H1 (cell line): ENCODE measurements around the gene TRIB2. TPM values are rescaled to one million over a fixed set of nuclear protein-coding genes. Genes with fewer than 3 reads are reported as not detected.

Source experiments
- CTCF ChIA-PET: fragments of 300-600 bp; sonication (Branson Sonifier 250); formaldehyde crosslinking; loops from one replicate; lab custom pipeline; 2021; ENCODE audit not compliant: partially characterized antibody; lab: Charles Lee
- POLR2A ChIA-PET: fragments of 300-600 bp; sonication (Branson Sonifier 250); formaldehyde crosslinking; loops from one replicate; lab custom pipeline; 2021; ENCODE audit warnings: inconsistent platforms; ENCODE audit not compliant: partially characterized antibody; lab: Charles Lee
- DNase-seq, 2 experiments: peaks; one replicate each; pipeline versions ENCODE4 v3.0.0 to v3.0.0-alpha.2; 2010 to 2022; ENCODE audit warnings: low spot score in 2 of 2, low read depth in 1 of 2, mixed read lengths in 1 of 2
- FAIRE-seq: peaks from 2 replicates; lab custom pipeline; 2011; peaks lifted over from hg19 to GRCh38; lab: Jason Lieb, UNC
- H2AFZ ChIP-seq: 2 replicates; pipeline ENCODE4 v1.8.1; 2012; ENCODE audit warnings: low read length, inconsistent platforms
- H2AK5ac ChIP-seq: 2 replicates; pipeline ENCODE4 v1.6.1; 2013; ENCODE audit warnings: low read depth, low read length
- H2BK120ac ChIP-seq: replicated peaks from 2 replicates; pipeline ENCODE3; 2013; ENCODE audit warnings: low read depth, low read length, inconsistent platforms
- H2BK12ac ChIP-seq: 2 replicates; pipeline ENCODE4 v1.6.1; 2013; ENCODE audit warnings: low read depth, low read length
- H2BK15ac ChIP-seq: 2 replicates; pipeline ENCODE4 v1.6.1; 2013; ENCODE audit warnings: low read length
- H2BK20ac ChIP-seq: 2 replicates; pipeline ENCODE4 v1.6.1; 2013; ENCODE audit warnings: low read length
- H2BK5ac ChIP-seq: 2 replicates; pipeline ENCODE4 v1.6.1; 2013; ENCODE audit warnings: low read depth, low read length
- H3K14ac ChIP-seq: 2 replicates; pipeline ENCODE4 v1.6.1; 2013; ENCODE audit warnings: inconsistent platforms; ENCODE audit not compliant: insufficient read length
- H3K18ac ChIP-seq: 2 replicates; pipeline ENCODE4 v1.6.1; 2013; ENCODE audit warnings: low read length; ENCODE audit errors: extremely low read depth
- H3K23ac ChIP-seq: 2 replicates; pipeline ENCODE4 v1.6.1; 2013; ENCODE audit warnings: inconsistent platforms; ENCODE audit not compliant: insufficient read length
- H3K23me2 ChIP-seq: 2 replicates; pipeline ENCODE4 v1.6.1; 2013; ENCODE audit warnings: low read depth, low read length
- H3K27ac ChIP-seq: 2 replicates; pipeline ENCODE4 v1.6.1; 2011; ENCODE audit warnings: low read depth, low read length, inconsistent platforms
- H3K27me3 ChIP-seq, 4 experiments: replicated peaks in 1 of 4; 1 replicate in 1 of 4; 2 replicates in 3 of 4; pipeline versions ENCODE4 v1.6.1 to v1.8.1; 2011 to 2013; ENCODE audit warnings: low read length in 3 of 4, mild to moderate bottlenecking in 3 of 4, inconsistent platforms in 2 of 4, mixed read lengths in 2 of 4, moderate library complexity in 1 of 4; ENCODE audit not compliant: control insufficient read depth in 3 of 4, insufficient read depth in 3 of 4; ENCODE audit errors: extremely low read depth in 1 of 4
- H3K36me3 ChIP-seq, 4 experiments: 2 replicates each; pipeline versions ENCODE4 v1.6.1 to v1.8.1; 2011 to 2013; ENCODE audit warnings: mild to moderate bottlenecking in 4 of 4, low read length in 3 of 4, moderate library complexity in 2 of 4, control low read depth in 1 of 4, inconsistent platforms in 1 of 4; ENCODE audit not compliant: insufficient read depth in 4 of 4, control insufficient read depth in 2 of 4
- H3K4ac ChIP-seq: replicated peaks from 2 replicates; pipeline ENCODE3; 2013; ENCODE audit warnings: low read length, low read depth, mixed read lengths, inconsistent platforms; ENCODE audit not compliant: insufficient read length
- H3K4me1 ChIP-seq, 4 experiments: replicated peaks in 1 of 4; 1 replicate in 1 of 4; 2 replicates in 3 of 4; pipeline versions ENCODE4 v1.6.1 to v1.8.1; 2011 to 2013; ENCODE audit warnings: low read length in 3 of 4, inconsistent platforms in 2 of 4, mixed read lengths in 1 of 4; ENCODE audit not compliant: insufficient read depth in 4 of 4, control insufficient read depth in 3 of 4
- H3K4me2 ChIP-seq, 2 experiments: 2 replicates each; pipeline versions ENCODE4 v1.6.1 to v1.8.1; 2011 to 2013; ENCODE audit warnings: low read depth in 2 of 2, low read length in 2 of 2, control low read depth in 1 of 2, inconsistent platforms in 1 of 2, mild to moderate bottlenecking in 1 of 2; ENCODE audit not compliant: insufficient read depth in 1 of 2
- H3K4me3 ChIP-seq, 4 experiments: fragments of 200-600, 300-600 bp in 1 of 4; sonication (generic), shearing (Covaris generic), sonication (Bioruptor Twin) in 1 of 4; 2 replicates each; pipeline versions ENCODE4 v1.5.1 to v1.8.1; 2011 to 2016; ENCODE audit warnings: low read length in 4 of 4, low read depth in 3 of 4, control low read depth in 2 of 4, inconsistent platforms in 2 of 4, mild to moderate bottlenecking in 2 of 4, mixed read lengths in 1 of 4, moderate library complexity in 1 of 4; ENCODE audit not compliant: insufficient read depth in 2 of 4; ENCODE audit errors: extremely low read depth in 1 of 4
- H3K56ac ChIP-seq: replicated peaks from 2 replicates; pipeline ENCODE3; 2013; ENCODE audit warnings: low read depth, mild to moderate bottlenecking, mixed read lengths, low read length, inconsistent platforms; ENCODE audit not compliant: insufficient read length
- H3K79me1 ChIP-seq: 2 replicates; pipeline ENCODE4 v1.6.1; 2013; ENCODE audit warnings: low read depth, low read length, control low read depth
- H3K79me2 ChIP-seq, 2 experiments: 2 replicates each; pipeline versions ENCODE4 v1.6.1 to v1.8.1; 2012 to 2013; ENCODE audit warnings: low read length in 2 of 2, mild to moderate bottlenecking in 2 of 2, inconsistent platforms in 1 of 2; ENCODE audit not compliant: insufficient read depth in 2 of 2, control insufficient read depth in 1 of 2
- H3K9ac ChIP-seq, 4 experiments: replicated peaks in 1 of 4; 1 replicate in 1 of 4; 2 replicates in 3 of 4; pipeline versions ENCODE4 v1.6.1 to v1.8.1; 2011 to 2013; ENCODE audit warnings: low read depth in 3 of 4, low read length in 3 of 4, control low read depth in 2 of 4, mild to moderate bottlenecking in 2 of 4, moderate library complexity in 2 of 4, inconsistent platforms in 1 of 4; ENCODE audit errors: extremely low read depth in 1 of 4
- H3K9me3 ChIP-seq, 2 experiments: 2 replicates each; pipeline versions ENCODE4 v1.6.1 to v1.8.1; 2012 to 2013; ENCODE audit warnings: mild to moderate bottlenecking in 2 of 2, moderate library complexity in 2 of 2, control low read depth in 1 of 2, inconsistent platforms in 1 of 2, low read depth in 1 of 2, low read length in 1 of 2, mixed read lengths in 1 of 2; ENCODE audit not compliant: insufficient read depth in 2 of 2
- H4K20me1 ChIP-seq, 2 experiments: replicated peaks in 1 of 2; 2 replicates each; pipeline versions ENCODE3 to v1.8.1; 2011 to 2013; ENCODE audit warnings: inconsistent platforms in 2 of 2, low read length in 2 of 2, mild to moderate bottlenecking in 1 of 2; ENCODE audit not compliant: insufficient read depth in 2 of 2, control insufficient read depth in 1 of 2
- H4K5ac ChIP-seq: 2 replicates; pipeline ENCODE4 v1.6.1; 2013; ENCODE audit warnings: low read length, low read depth, mixed read lengths, inconsistent platforms; ENCODE audit not compliant: insufficient read length
- H4K8ac ChIP-seq: 2 replicates; pipeline ENCODE4 v1.8.0; 2013; ENCODE audit warnings: mild to moderate bottlenecking, moderate library complexity, low read length, inconsistent platforms; ENCODE audit not compliant: insufficient read depth; ENCODE audit errors: extremely low read depth
- H4K91ac ChIP-seq: replicated peaks from 2 replicates; pipeline ENCODE3; 2013; ENCODE audit warnings: low read length, mixed read lengths, inconsistent platforms; ENCODE audit not compliant: insufficient read length
- CBX5 ChIP-seq: fragments of 300-800, 300-1000 bp; sonication (generic); IDR thresholded peaks from 2 replicates; pipeline ENCODE4 v1.7.1; 2016; ENCODE audit warnings: antibody characterized with exemption, low read length, low read depth
- EGR1 ChIP-seq: IDR thresholded peaks from 2 replicates; pipeline ENCODE4 v1.6.1; 2011; ENCODE audit warnings: low read depth, low read length, borderline replicate concordance
- EP300 ChIP-seq, 2 experiments: IDR thresholded peaks; 1 replicate in 1 of 2; 2 replicates in 1 of 2; pipeline ENCODE4 v1.6.1; 2011 to 2012; ENCODE audit warnings: low read depth in 2 of 2, low read length in 2 of 2, mild to moderate bottlenecking in 2 of 2, borderline replicate concordance in 1 of 2, inconsistent platforms in 1 of 2, moderate library complexity in 1 of 2
- SRF ChIP-seq: IDR thresholded peaks from 2 replicates; pipeline ENCODE4 v1.6.1; 2011; ENCODE audit warnings: mild to moderate bottlenecking, low read depth, low read length, moderate library complexity
- TAF7 ChIP-seq: optimal IDR thresholded peaks from 2 replicates; pipeline ENCODE3; 2011; ENCODE audit warnings: low read depth, mild to moderate bottlenecking, inconsistent platforms, low read length, moderate library complexity, borderline replicate concordance
- ZNF274 ChIP-seq: IDR thresholded peaks from 2 replicates; pipeline ENCODE4 v1.7.0; 2012; ENCODE audit warnings: low read length, borderline replicate concordance; ENCODE audit errors: extremely low read depth
- WGBS, 2 experiments: shearing (Covaris generic) in 1 of 2; methylation state at CpG; one replicate each; pipeline versions ENCODE4 v1.1.6 to v1.1.7; 2013 to 2015; ENCODE audit warnings: low lambda C conversion rate in 2 of 2, mixed read lengths in 2 of 2, inconsistent platforms in 1 of 2, low coverage in 1 of 2, missing lambda C conversion rate in 1 of 2; ENCODE audit not compliant: insufficient replicate concordance in 2 of 2, insufficient coverage in 1 of 2, insufficient read length in 1 of 2; ENCODE audit errors: extremely low coverage in 1 of 2, missing lambda C conversion rate in 1 of 2; 5-methylcytosine and 5-hydroxymethylcytosine counted together
- polyA plus RNA-seq, 7 experiments: library from polyadenylated mRNA; depleted of rRNA in 3 of 7; stranded (reverse) in 5 of 7; unstranded in 2 of 7; fragments of >200 nt in 5 of 7; fragments of 200-250 nt in 2 of 7; gene quantifications; 1 replicate in 5 of 7; 2 replicates in 1 of 7; 4 replicates in 1 of 7; pipeline versions ENCODE4 v1.2.1 to v1.2.3, GENCODE V29; 2011 to 2013; ENCODE audit warnings: missing spikeins in 2 of 7, mixed read lengths in 2 of 7
- total RNA-seq: library from RNA; stranded (reverse); fragmentation: NEBNext Ultra II Directional; extraction: Animal tissue kit (Norgen Biotek cat#: 25700); gene quantifications from 2 replicates; pipeline ENCODE4 v1.2.1, GENCODE V29; 2021

The TRIB2 gene
- total and polyA plus RNA-seq, 2 of the 8 experiments (the other 6 are each of a cell fraction or from before 2014, with no cell fraction given), result 40.8 to 57.0 TPM

DNA sequence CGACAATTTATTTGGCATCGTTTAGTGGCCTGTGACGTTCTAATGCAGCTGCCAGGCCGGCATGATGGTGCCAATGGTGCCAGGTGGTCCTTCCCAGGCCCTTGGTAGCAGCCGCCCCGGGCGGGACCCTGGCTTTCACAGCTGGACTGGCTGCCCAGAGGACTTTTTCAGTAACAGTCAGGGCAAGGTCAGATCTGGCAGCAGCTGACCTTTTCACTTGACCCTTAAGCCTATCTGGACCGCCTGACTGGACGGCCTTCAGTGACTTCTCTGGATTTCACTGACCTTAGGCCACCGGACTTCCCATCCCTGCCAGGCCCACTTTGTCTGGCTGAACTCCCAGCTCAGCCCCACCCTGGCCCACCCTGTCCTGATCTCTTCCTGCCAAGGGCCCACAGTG, 15.9 kb downstream of the TRIB2 start:
- H2BK12ac ChIP-seq, result no peak overlapping the region
- peaks cover 14 to 49% of the 10 kb centered on the region in 2 experiments for H4K20me1 ChIP-seq
- POLR2A ChIA-PET, result interaction anchor here (0.8 to 1.9 kb wide), 3 partner anchors 11 to 15 kb away, joined by 3 to 7 read pairs (median 4); partner anchors contain the start of gene TRIB2
- 93% methylated on average over 10 of the region's 10 CpGs; no CpG with 5 or more reads in 1 of the 2 experiments for WGBS, 2 experiments
- H3K79me2 ChIP-seq, result peaks cover 16 to 95% of the 10 kb centered on the region in 2 experiments; a peak in 3 of 4 replicates
- no peak overlapping the region for H2BK20ac ChIP-seq
- no peak overlapping the region for H2AK5ac ChIP-seq
- H3K27me3 ChIP-seq, result no peaks in the 10 kb centered on the region
- no peak overlapping the region for H3K56ac ChIP-seq
- peaks cover 10 to 66% (median 40%) of the 10 kb centered on the region in 4 experiments; a peak in 7 of 8 replicates for H3K36me3 ChIP-seq
- CTCF ChIA-PET, result interaction anchor here (1.2 to 1.7 kb wide), 4 partner anchors 26 to 928 kb away, joined by 3 to 6 read pairs (median 4); no protein-coding TSS in a partner anchor
- DNase-seq (no peak), FAIRE-seq (no peak)
- H2BK120ac ChIP-seq, result no peak overlapping the region
- no peak overlapping the region for H4K5ac ChIP-seq
- H3K23me2 ChIP-seq, result no peaks in the 10 kb centered on the region
- H3K18ac ChIP-seq, result no peak overlapping the region
- no peak overlapping the region for H3K4me2 ChIP-seq
- no peaks in the 10 kb centered on the region for H3K9me3 ChIP-seq
- H3K9ac ChIP-seq, result no peak overlapping the region
- H2BK5ac ChIP-seq, result no peak overlapping the region
- peaks cover 30% of the 10 kb centered on the region for H3K79me1 ChIP-seq
- H2BK15ac ChIP-seq, result no peak overlapping the region
- peaks cover 0 to 4% (median 0%) of the 10 kb centered on the region in 4 experiments; a peak in 1 of 7 replicates for H3K4me1 ChIP-seq
- H3K4ac ChIP-seq, result no peak overlapping the region
- H3K14ac ChIP-seq, result no peak overlapping the region
- no peak overlapping the region for H3K27ac ChIP-seq
- H4K8ac ChIP-seq, result no peak overlapping the region
- H2AFZ ChIP-seq, result no peak overlapping the region
- H4K91ac ChIP-seq, result no peak overlapping the region
- no peak overlapping the region for H3K4me3 ChIP-seq
- H3K23ac ChIP-seq, result no peak overlapping the region
- TF ChIP-seq EP300 (IDR thresholded peaks at IDR 0.05; ENCODE audit: borderline replicate concordance in 1 of 2, low read depth in 2 of 2, low read length in 2 of 2) (no peak), SRF (no peak), EGR1 (no peak), TAF7 (no peak), ZNF274 (no peak), CBX5 (no peak)
